GM21390 (cell line): Measurements from ENCODE around the gene PPP1R3C.

Source experiments
- ATAC-seq: cut with Tn5 transposase; IDR thresholded peaks from one replicate; pipeline ENCODE4 v1.9.1; 2021; ENCODE audit not compliant: unreplicated experiment

PPP1R3C gene

GRCh38 chr10:91602449-91602848 is 30.4 kb downstream of the PPP1R3C start:
- ATAC-seq = no peak

- ATAC-seq = no peak
These were observed 31.7 kb downstream of the PPP1R3C start for GRCh38 chr10:91601212-91601611.

DNA sequence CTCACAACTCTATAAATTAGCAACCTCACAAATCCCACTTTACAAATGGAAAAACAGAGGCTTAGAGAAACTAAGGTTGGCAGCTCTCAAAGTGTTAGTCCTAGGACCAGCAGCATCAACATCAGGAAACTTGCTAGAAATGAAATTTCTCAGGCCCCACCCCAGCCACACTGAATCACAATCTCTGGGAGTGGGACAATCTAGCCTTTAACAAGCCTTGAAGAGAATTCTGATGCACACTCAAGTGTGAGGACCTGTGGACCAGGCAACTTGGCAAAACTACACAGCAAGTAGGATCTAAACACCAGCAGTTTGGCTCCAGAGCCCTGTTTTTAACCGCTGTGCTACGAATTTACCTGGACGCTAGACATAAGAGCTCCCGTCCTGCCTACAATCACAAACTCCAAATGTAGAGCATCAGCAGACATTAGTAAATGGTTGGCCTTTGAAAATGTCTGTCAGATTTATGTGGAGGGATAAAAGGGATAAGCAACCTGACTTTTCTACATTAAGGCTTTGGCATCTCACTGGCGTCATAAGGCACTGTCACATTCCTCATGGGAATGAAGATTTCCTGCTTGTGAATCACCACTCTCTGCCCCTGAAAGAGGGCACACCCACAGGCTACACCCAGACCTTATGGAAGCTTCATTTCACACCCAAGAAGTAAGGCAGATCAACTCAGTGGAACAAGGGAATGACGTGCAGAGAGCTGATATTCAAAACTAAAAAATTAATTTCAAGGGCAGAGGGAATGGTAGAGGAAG is 34.5 kb downstream of the PPP1R3C start:
- ATAC-seq = no peak

GRCh38 chr10:91597197-91597881 is 35.5 kb downstream of the PPP1R3C start:
- no peak for ATAC-seq

- ATAC-seq = no peak
These were observed 36.1 kb downstream of the PPP1R3C start for GRCh38 chr10:91596825-91597196.

DNA sequence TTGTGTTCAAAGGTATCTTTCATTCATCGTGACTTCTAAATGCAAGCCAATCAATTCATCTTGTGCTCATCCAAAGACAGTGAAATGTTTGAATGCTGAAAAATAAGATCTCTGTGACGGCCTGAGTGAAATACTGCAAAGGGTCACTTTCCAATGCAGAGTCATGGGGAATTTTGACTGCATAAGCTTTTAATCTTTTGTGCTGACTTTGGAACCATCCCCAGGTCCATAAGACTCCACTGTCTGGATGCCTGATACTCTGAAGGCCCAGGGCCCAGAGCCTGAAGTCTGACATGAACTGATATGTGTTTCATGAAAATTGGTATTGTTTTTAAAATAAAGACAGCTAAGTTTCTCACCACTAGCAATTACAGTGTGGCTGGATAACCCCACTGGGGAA is 39.0 kb downstream of the PPP1R3C start:
- ATAC-seq = no peak

GRCh38 chr10:91593366-91593765 is 39.5 kb downstream of the PPP1R3C start:
- ATAC-seq = no peak

DNA sequence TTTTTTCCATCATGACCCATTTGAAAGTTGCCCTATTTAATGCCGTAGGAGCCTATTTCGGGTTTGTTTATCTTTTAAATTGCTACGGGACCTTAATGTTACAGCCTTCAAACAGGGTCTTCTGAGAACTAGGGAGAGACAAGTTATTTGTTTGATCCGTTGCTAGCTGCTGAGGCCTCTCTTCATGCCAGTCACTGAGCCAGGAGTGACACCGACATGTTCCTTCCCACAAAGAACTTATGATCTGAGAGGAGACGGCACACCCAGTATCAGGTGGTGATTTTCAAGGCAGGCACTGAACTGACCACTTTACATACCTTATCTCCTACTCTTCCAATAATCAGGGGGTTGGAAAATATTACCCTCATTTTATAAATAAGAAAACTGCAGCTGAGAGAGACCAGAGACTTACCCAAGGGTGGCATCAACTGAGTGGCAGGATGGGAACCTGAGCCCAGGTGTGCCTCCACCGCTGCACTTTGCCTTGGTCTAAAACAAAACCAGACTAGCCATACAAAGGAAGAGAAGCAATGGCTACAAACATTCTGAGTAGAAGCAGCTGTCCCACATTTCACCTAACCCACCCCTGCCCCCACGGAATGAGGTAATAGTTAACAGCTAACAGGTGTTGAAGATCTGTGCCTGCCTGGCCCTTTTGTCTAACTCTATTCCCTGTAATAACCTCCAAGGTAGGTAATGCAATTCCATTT is 40.5 kb downstream of the PPP1R3C start:
- no peak for ATAC-seq

DNA sequence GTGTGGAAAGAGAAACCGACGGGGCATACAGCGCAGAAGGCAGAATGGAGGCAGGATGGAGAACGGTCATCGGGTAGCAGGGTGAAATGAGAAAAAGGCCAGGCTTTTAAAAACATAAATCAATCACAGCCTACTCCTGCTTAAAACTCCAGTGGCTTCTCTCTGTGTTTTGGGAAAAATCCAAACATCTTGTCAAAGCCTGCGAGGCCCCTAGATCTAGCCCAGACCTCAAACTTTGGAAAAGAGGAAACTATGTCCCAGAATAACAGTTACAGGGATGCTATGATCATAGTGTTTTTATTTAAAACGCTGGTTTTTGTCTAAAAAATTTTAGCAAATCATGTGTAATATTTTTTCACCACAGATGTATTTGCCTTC is 41.1 kb downstream of the PPP1R3C start:
- no peak for ATAC-seq

DNA sequence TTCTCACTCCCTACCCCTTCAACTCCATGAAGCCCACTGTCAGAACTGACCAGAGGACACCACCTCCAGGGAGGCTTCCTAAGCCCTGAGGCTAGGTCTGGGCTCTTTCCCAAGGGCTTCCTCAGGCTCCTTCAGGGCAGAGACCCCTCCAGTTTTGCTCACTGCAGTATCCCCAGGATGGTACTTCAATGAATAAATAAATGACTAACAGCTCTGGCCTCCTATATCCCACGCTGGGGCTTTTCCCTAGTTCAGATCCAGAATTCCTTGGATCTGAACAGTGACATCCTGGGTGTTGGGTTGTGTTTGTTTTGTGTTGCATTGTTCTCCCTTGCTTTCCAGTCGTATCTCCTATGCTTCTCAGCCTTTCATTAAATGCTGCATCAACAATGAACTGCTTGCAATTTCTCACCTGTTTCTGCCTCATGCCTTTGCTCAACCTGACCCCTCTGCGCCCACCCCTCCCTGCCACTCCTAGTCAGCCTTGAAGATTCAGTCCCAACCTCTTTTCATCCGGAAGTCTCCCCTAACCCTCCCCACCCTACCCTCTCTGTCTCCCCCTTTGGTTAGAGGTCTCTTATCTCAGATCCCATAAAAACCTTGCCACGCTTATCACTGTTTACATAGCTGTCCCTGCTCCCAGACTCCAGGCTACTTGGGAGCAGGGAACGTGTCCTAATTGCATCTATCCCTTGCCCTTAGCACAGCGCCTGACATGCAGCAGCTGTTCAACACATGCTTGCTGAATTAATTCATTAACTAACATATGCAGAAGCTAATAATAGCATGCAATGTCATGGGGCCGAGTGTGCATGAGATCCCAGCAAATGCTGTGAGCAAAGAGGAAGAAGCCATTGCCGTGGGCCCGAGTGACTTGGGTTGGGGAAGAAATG is 41.7 kb downstream of the PPP1R3C start:
- ATAC-seq = no peak

DNA sequence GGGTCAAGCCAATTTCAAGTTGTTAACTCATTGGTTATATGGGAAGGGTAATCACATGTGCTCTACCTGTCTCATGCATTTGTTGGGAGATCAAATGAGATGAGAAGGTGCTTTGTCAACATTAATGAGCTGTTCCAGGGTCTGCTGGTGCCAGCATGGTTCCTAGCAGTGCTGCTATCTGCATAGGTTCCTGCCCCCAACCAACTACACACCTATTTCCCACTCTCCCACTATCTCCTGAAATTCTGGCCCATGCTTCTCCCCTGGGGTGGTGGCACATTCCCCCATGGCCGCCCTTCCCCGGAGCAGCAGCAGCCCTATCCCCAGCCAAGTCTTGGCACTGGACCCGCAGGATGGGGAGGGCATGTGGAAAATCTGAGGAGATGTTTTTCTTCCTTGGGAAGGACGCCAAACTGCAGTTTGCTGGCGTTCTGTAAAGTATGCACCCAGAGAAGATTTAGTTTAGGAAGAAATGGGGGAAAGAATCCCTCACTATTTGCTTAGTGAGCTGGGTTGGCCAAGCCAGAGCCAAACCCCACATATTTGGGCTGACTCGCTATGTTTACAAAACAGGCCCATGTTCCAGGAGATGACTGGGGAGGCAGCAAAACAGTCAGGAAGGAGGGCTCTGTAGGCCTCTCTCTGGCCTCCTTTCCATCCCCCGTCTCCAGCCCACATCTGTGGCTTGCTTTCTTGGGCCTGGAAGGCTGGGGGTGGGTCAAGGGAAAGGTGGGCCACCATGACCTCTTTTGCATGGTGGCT is 42.5 kb downstream of the PPP1R3C start:
- ATAC-seq = no peak

DNA sequence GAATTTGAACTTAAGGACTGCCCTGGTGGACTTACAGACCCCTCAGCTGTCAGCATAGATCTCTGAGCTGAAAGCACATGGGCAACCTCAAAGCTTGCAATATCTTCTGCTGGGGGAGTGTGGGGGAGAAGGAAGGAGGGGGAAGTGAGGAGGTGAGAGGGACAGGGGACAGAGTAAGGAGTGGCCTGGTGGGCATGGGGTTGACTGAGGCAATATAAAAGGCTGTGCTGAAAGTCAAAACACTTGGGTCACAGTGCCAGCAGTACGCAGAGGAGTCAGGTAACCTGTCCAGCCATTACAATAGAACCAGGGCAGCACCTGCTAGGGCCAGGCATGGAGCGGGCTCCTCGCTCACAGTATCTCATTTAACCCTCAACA is 43.2 kb downstream of the PPP1R3C start:
- no peak for ATAC-seq

- ATAC-seq = no peak
These were observed 43.7 kb downstream of the PPP1R3C start for GRCh38 chr10:91589015-91589657.

- ATAC-seq = no peak
These were observed 44.9 kb downstream of the PPP1R3C start for GRCh38 chr10:91587710-91588638.

GRCh38 chr10:91582153-91582554 is 50.7 kb downstream of the PPP1R3C start:
- ATAC-seq = no peak

DNA sequence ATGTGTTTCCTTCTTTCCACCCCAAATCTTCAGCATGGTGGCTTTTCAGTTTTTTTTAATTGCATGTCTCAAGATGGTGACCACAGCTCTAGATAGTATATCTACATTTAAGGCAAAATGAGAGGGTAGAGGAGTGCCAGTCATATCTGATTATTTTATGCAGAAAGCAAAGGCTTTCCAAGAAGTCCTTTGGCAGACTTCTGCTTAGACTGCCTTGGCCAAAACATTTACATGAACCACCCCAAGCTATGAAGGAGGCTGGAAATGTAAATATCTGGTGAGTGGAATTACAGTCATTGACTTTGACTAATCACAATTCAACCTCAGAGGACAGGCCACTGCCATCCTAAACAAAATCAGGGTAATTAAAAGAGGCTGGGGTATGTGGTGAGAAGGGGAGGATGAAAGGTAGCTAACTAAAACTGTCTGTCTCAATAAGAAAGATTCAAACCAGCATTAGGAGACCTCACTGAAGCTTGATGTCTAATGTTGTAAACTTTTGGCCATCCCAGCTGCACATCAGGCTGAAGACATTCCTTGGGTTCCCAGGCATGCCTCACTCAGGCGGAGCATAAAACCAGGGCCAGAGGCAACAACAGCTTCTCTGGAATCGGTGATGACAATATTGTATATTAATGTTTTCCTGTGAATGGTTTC is 53.4 kb downstream of the PPP1R3C start:
- no peak for ATAC-seq
